ENCODE results near the gene DDR2.

Gene DDR2

GRCh38 chr1:162671664-162672410 is 39.6 kb downstream of the DDR2 start:
- peak; percentile 34 for DNase-seq (ENCODE audit: low read depth)

DNA sequence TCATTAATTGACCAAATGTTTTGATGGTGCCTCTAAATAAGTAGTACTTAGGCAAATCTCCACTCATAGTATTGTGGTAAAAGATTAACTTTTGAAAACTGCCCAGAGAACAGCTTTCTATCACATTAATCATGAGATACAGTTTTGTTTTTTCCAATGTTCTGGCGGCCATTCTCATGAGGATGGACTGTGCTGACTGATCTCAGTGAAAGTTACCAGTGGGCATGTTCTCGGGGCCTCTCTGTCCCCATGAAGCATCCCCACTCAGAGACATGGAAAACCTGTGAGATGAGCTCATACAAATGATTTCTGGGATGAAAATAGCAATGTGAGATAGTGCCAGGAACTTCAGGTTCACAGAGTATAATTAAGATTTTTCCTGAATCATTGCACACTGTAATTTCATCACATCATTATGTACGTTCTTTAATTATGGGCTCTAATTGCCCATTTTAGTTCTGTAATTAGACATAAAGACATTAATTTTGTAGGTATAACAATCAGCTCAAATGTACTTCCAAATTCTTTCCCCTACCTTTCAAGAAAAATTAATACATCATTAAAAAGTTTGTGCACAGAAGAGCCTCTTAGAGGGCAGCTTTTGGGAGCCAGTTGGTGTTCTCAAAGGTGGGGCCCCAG is 40.5 kb downstream of the DDR2 start:
- peak; percentile 40 for DNase-seq (ENCODE audit: low read depth)

DNA sequence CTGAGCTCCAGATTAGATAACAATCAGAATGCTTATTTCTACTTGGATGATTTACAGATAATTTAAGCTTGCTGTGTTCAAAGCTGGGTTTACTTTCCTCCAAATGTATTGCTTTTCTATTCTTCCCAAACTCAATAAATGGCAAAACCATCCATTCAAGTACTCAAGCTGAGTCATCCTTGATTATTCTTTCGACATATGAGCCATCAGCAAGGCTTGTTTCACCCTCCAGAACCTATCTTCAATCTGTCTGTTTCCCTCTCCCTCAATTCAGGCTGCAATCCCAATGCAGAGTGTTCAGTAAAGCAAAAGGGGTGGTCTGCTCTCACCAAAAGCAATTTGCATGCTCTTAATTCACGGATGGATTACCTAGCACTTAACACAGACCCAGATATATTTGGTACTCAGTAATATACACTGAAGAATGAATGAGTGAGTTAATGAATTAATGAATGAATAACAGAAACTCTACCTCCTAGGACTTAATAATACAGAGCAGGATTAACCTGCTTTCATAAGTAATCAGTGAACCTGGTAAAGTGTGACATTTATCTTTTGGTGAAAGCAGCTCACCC is 41.9 kb downstream of the DDR2 start:
- DNase-seq (ENCODE audit: low read depth): peak; percentile 76

DNA sequence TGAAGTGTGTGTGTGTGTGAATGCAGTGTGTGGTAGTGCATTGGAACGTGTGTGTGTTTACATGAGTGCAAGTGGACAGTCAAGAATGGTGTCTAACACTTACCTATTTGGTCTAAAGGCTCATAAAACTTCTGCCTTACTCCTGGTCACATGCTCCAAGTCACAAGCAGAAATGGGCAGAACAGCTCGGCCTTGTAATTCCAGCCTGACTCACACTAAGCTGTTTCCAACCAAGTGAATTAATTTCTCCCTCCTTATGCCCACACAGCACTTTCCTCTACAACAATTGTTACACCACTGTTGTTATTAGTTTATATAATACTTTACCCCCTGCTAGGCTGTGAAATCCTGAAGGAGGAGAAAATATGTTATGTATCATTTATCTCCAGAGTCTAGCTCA is 43.8 kb downstream of the DDR2 start:
- DNase-seq (ENCODE audit: low read depth): peak; percentile 93

DNA sequence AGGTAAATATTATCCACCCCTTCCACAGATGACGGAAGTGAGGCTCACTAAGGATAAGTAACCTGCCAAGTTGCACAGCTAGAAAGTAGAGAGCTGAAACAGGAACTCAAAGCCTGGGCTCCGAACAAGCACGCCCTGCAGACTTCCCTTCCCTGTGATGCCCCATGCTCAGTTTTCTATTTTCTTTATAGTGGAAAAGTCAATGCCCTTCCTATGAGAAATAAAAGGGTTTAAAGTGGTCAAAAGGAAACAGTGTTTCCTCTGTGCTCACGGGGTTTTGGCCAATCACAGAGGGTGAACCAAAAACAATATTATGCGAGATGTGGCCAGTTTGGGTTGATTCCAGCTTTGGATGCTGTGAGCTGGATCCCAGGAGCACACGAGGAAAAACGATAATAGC is 44.5 kb downstream of the DDR2 start:
- DNase-seq (ENCODE audit: low read depth): no peak

GRCh38 chr1:162677607-162678371 is 45.5 kb downstream of the DDR2 start:
- DNase-seq (ENCODE audit: low read depth): no peak

GRCh38 chr1:162678439-162678838 is 46.2 kb downstream of the DDR2 start:
- DNase-seq (ENCODE audit: low read depth): peak; percentile 92

DNA sequence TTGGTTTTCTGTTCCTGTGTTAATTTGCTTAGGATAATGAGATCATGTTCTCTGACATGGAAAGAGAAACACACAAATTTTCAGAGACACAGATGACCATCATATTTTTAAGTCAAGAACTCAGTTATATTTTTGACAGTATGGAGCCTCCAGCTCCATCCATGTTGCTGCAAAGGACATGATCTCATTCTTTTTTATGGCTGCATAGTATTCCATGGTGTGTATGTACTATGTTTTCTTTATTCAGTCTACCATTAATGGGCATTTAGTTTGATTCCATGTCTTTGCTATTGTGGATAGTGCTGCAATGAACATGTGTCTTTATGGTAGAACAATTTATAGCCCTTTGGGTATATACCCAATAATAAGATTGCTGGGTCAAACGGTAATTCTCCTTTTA is 47.0 kb downstream of the DDR2 start:
- DNase-seq (ENCODE audit: low read depth): no peak

GRCh38 chr1:162680419-162681121 is 48.3 kb downstream of the DDR2 start:
- DNase-seq (ENCODE audit: low read depth): no peak

GRCh38 chr1:162681122-162681436 is 48.8 kb downstream of the DDR2 start:
- DNase-seq (ENCODE audit: low read depth): no peak

GRCh38 chr1:162682013-162682419 is 49.8 kb downstream of the DDR2 start:
- DNase-seq (ENCODE audit: low read depth): no peak

- no peak for DNase-seq (ENCODE audit: low read depth)
Observed at GRCh38 chr1:162687870-162688269, 55.6 kb downstream of the DDR2 start.

DNA sequence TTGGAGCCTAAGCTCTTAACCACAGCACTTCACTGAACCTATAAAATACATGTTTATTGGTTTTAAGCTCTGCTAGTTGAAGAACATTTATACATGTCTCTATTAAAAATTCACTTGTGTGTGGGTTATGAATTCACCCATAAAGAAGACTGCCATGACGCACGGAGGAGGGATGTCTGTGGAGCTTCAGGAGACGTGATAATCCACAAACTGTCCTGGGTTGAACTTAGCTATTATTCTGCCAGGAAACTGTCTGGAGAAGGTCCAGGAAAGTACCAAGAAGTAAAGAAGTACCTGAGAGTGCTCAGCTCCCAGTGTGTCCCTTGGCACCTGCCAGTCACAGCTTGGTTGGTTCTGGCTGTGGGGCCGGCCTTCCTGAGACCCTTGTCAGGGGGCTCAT is 56.3 kb downstream of the DDR2 start:
- DNase-seq (ENCODE audit: low read depth): peak; percentile 79

GRCh38 chr1:162688931-162689330 is 56.7 kb downstream of the DDR2 start:
- DNase-seq (ENCODE audit: low read depth): no peak

GRCh38 chr1:162689745-162690671 is 57.7 kb downstream of the DDR2 start:
- DNase-seq (ENCODE audit: low read depth): no peak

GRCh38 chr1:162690672-162691434 is 58.6 kb downstream of the DDR2 start:
- peak; percentile 74 for DNase-seq (ENCODE audit: low read depth)

- DNase-seq (ENCODE audit: low read depth): no peak
Observed at GRCh38 chr1:162691999-162692575, 59.8 kb downstream of the DDR2 start.

DNA sequence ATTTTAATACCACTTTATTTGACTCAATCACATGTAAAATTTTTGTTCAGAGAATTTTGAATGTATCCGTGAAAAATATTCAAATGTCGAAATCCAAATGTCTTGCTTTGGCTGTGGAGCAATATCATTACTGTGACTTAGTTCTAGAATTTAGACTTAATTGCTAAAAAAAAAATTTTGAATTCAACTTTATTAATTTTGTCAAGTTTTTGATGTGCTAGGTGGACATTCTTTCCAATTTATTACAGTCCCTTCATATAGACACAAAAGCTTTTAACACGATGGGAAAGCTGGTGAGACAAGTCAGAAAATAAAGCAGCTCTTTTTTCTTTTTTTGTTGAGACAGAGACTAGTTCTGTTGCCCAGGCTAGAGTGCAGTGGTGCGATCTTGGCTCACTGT is 62.6 kb downstream of the DDR2 start:
- no peak for DNase-seq (ENCODE audit: low read depth)

DNA sequence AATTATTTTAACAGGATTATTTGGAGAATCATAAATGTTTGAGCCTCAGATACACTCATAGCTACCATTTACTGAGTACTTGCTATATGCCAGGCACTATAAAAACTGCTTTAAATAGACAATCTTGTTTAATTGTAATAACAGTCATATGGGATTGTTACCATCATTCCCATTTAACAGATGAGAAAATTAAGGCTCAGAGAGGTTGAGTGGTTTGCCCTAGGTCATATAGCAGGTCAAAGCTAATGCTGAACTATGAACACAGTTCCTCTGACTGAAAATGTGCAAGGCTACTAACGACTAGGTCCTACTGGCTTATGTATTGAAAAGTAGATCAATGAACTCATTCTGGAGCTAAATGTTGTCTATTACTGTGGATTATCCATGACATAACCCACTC is 63.4 kb downstream of the DDR2 start:
- no peak for DNase-seq (ENCODE audit: low read depth)

- DNase-seq (ENCODE audit: low read depth): peak; percentile 83
Observed at GRCh38 chr1:162696286-162696862, 64.1 kb downstream of the DDR2 start.
